ENCODE results near the gene GH1.

GRCh38 chr17:63945784-63946439, 27.3 kb upstream of the GH1 start:
- TF ChIP-seq CTCF (conservative IDR thresholded peaks at IDR 0.05; ENCODE audit: low read length) (peak; percentile 31; the same call in 1 of the 2 replicates), EZH2phosphoT487 (IDR thresholded peaks at IDR 0.05; ENCODE audit: borderline replicate concordance) (no peak)
